ENCODE measurements around the gene FOXK2.

The FOXK2 gene

DNA sequence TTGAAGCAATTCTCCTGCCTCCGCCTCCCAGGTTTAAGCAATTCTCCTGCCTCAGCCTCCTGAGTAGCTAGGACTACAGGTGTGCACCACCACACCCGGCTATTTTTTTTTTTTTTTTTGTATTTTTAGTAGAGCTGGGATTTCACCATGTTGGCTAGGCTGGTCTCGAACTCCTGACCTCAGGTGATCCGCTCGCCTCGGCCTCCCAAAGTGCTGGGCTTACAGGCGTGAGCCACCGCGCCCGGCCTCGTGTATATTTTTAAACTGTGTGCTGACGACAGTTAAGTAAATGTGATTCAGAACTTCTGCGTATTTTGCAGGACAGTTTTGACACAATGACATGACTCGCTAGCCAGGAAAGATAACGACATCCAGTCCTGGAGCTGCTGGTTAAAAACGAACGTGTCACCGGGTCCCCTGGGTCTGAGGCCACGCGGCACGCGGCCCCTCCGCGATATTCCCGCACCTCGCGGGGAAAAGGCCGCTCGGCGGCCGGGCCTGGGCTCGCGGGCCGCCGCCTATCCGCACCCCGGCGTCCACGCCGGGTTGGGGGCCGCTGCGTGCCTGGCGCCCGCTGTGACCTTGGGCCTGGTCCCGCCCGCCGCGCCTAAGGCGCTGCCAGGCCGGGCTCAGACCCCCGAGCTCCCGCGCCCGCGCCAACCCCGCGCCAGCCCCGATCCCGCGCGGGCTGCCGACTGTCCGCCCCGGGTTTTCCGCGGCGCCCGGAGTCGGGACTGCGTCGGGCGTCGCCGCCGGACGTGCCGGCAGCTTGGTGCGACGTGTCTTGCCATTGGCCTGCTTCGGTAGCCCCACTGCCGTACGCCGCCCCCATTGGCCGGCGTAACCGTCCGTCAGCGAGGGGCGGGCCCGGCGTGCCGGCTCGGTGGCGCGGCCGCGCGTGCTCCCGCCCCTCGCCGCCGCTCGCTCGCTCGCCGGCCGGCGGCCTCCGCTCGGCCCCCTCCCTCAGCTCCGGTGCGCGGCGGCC, at the start of gene FOXK2:
Gene FOXK2, plus strand, starts transcription at position 907 of the 985 bp plus-strand sequence. CDS start 157 bp downstream, outside the sequence.
- in situ Hi-C loops (cut with HindIII; ENCODE audit: low sequenced_read_pairs): no loop called here

DNA sequence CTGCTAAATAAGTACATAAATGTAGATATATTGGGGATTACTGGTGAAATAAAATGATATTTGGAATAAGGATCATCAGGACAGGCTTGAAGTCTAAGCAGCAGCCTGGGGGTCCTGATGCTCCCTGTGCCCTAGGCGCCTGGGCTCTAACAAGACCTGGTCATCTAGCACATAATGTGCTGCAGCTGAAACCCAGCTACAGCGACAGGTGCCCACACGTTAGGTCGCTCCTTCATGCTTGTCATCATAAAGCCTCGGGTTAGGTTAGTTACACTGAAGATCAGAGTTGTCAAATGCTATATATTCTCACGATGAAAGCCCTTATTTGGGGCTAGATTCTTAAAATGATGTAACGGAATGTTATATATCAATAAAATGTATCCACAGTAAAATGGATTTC, 49.5 kb upstream of the FOXK2 start:
- in situ Hi-C loops (cut with HindIII; ENCODE audit: low sequenced_read_pairs): no loop called here

DNA sequence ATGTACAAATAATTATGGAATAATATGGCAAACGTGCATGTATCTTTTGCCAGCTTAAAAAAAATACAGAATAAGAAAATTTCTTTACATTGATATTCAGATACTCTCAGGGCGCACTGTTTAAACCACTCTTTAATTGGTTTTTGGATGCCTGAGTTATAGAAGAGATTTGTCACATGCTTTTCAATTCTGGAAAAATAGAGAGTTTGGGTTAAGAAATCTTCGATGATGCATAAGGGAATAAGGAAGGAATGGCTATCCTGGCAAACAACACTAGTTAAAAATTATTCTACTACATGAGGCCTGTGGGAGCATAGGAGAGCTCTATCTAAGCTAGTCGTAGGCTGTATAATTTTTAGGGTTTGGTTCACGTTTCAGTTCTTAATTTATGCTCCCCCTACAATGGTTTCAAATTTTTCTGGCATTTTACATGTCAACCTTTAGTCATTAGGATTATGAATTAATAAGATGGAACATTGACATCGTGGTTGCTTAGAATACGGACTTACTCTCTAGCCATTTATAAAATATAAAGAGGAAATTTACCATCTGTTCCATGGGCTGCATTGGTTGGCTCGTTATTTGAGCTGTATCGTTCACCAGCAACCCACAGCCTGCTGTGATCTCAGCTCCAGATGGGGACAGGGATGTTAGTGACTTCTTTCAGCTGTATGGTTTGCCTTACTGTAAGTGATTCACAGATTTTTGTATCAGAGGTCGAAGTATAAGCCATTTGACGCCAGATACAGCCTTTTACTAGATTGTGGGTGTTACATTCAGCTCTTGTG, 45.1 kb upstream of the FOXK2 start:
- in situ Hi-C loops (cut with HindIII; ENCODE audit: low sequenced_read_pairs): no loop called here

DNA sequence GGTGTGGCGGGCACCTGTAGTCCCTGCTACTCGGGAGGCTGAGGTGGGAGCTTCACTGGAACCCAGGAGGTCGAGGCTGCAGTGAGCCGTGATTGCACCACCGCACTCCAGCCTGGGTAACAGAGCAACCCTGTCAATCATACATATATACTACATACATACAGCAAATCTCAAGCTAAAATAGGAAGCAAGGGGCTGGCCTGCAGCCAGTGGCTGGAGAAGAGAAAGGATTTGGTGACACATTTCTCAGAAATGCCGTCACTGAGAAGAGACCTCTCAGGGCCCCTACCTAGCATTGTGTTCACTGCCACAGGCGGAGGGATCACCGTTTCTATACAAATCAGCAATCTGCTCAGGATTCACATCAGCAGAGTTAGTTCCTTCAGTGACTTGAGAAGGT, 44.1 kb upstream of the FOXK2 start:
- in situ Hi-C loops (cut with HindIII; ENCODE audit: low sequenced_read_pairs): no loop called here

DNA sequence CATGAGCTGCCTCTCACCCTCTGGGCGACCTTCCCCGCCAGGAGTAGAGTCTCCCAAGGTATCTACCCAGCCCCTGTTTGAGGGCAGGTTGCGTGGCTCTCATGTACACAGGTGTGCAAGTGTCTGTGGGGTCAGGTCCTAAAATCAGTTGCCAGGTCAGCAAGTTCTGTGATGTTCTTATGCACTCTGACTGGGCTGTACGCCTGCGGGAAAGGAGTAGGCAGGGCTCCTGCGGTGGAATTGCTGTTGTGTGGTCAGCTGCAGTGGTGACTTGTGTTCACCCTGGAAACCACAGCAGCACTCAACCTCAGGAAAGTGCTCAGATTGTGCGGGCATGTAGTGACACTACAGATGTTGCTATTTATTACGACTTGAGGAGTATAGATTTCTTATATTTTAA, 41.6 kb upstream of the FOXK2 start:
- in situ Hi-C loops (cut with HindIII; ENCODE audit: low sequenced_read_pairs): no loop called here

DNA sequence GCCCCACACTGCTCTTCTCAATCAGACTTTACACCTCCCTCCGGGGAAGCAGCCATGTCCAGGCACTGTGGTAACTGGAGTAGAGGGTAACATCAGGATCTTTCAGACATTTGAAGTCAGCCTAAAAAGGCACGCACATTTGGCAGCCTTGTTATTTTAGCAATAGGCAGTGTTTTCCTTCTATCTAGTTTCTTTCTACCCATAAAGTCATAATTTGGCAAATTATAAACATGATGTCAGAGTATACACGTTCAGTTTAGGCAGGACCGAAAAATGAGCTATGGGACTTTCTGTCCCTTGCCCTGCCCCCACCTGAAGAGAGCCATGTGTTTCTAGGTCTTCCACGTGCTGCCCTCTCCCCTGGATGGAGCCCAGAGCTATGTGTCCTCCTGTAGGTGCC, 39.9 kb upstream of the FOXK2 start:
- in situ Hi-C loops (cut with HindIII; ENCODE audit: low sequenced_read_pairs): no loop called here

DNA sequence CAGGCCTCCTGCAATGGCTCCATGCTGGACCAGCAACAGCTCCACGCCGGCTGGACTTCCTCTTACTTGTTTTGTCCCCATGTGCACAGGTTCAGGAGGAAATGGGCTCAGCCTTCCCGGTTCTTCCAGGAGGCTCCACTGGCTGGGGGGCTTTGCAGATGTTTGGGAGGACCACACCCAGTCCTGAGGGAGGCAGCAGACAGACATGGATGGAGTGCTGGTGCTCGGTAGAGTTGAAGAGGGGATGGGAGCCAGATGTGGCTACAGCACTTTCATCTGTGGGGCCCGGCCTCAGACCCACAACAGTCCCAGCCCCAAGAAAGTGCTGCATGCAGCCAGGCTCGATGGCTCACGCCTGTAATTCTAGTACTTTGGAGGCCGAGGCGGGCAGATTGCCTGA, 39.2 kb upstream of the FOXK2 start:
- in situ Hi-C loops (cut with HindIII; ENCODE audit: low sequenced_read_pairs): no loop called here

DNA sequence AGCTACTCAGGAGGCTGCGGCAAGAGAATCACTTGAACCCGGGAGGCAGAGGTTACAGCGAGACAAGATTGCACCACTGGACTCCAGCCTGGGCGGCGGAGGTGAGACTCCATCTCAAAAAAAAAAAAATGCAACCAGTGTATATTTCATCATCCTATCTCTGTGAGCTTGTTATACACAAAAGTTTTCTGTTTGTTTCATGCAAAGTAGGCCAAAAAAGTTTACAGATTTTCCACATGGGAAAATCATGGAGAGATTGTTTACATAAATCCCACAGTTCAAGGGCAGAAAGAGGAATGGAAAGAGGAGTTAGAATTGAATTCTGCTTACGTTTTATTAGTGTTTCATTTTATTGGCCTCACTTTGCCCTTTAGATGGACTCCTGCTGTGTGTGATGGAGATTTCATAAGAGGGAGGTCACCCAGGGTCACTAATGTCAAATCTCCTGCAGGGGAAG, 36.3 kb upstream of the FOXK2 start:
- in situ Hi-C loops (cut with HindIII; ENCODE audit: low sequenced_read_pairs): no loop called here

DNA sequence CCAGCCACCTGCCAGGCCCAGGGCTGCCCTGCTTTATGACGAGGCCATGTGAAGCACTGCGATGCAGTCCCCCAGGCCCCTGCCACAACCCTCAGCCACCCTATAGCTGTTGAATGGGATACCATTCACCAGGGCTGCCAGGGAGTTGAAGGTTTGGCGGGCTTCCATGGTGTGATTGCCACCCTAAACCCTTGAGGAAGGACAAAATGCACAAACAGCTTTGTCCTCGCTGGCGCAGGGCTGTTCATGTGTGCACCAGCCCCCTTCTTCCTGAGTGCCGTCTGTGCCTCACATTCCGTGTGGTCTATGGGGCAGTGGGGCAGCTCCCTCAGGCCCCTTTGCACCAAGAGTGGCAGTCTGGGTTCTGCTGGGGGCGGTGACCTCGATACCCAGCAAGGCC, 35.7 kb upstream of the FOXK2 start:
- in situ Hi-C loops (cut with HindIII; ENCODE audit: low sequenced_read_pairs): no loop called here

DNA sequence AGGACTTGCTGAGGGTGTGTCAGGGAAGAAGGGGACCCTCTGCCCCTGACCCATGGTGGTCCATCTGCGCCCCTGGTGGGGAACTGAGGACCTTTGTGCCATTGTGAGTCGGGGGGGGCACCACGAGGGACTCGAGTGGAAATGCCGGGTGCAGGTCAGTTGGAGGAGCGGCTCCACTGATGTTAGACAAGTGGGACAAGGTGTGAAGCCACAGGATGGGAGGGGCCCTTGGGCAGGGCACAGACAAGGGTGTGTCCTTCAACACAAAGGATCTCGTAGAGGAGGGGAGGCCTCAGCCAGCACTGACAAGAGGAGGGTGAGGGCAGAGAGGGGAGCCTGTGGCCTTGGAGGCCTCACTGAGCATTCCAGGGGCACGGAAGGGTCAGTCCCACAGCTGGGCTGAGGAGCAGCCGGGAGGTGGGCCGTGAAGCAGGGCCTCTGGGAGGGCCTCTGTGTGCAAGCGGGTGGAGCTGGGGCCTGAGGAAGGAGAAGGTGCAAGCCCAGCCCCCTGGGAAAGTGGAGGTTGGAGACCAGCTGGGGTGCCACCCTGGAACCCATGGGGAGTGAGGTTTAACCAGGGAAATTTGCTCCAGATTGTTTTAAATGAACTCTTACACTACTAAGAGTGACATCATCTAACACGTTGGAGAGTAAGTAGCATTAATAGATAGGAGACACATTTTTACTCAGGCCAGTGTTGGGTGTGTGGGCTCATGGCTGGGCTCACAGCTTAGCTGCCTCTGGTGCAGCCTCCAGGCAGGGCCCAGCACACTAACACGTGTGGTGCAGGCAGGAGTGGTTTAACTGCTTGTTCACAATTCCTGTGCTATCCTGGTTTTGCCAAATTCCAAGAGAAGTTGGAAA, 33.1 kb upstream of the FOXK2 start:
- in situ Hi-C loops (cut with HindIII; ENCODE audit: low sequenced_read_pairs): no loop called here

DNA sequence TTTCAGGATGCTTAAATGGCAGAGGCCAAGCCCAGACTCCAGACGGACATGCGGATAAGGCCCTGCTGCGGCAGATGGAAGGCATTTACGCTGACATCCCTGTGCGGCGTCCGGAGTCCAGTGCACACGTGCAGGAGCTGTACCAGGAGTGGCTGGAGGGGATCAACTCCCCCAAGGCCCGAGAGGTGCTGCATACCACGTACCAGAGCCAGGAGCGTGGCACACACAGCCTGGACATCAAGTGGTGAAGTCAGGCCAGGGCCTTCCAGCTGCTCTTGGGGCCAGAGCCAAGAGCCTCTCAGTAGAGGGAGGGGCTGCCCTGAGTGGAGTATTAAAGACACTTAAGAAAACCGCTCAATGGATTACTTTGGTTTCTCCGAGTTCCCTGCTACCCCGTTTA, 31.6 kb upstream of the FOXK2 start:
- in situ Hi-C loops (cut with HindIII; ENCODE audit: low sequenced_read_pairs): no loop called here

DNA sequence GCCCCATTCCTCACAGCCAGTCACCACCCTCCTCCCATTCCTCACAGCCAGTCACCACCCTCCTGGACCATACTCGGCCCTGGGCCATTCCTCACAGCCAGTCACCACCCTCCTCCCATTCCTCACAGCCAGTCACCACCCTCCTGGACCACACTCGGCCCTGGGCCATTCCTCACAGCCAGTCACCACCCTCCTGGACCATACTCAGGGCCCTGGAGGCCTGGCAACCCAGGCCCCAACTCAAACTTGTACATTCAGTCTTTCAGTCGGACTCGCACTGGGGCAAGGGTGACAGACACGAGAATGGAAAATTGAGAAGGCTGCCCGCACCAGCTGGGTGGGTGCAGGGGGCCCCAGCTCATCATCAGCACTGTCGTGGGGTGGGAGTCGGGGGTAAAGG, 30.4 kb upstream of the FOXK2 start:
- in situ Hi-C loops (cut with HindIII; ENCODE audit: low sequenced_read_pairs): no loop called here

DNA sequence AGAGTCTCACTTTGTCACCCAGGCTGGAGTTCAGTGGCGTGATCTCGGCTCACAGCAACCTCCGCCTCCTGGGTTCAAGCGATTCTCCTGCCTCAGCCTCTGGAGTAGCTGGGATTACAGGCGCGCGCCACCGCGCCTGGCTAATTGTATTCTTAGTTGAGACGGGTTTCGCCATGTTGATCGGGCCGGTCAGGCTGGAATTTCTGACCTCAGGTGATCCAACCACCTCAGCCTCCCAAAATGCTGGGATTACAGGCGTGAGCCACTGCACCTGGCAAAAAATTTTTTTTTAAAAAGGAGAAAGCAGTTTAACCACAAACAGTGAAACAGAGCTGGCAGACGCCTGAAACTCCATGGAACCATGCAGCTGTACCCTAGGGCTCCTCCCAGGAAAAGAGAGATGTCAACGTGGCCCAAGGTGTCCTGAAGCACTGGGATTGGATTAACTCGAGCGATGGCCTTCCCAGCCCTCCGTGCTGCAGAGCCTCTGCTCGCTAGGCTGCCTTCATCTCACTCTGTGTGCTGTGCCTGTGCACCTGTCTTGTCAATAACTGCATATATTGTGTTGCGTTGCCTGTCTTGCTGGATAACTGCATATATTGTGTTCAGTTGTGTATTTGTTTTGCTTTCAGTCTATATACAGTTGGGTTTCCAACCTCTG, 29.6 kb upstream of the FOXK2 start:
- in situ Hi-C loops (cut with HindIII; ENCODE audit: low sequenced_read_pairs): no loop called here

DNA sequence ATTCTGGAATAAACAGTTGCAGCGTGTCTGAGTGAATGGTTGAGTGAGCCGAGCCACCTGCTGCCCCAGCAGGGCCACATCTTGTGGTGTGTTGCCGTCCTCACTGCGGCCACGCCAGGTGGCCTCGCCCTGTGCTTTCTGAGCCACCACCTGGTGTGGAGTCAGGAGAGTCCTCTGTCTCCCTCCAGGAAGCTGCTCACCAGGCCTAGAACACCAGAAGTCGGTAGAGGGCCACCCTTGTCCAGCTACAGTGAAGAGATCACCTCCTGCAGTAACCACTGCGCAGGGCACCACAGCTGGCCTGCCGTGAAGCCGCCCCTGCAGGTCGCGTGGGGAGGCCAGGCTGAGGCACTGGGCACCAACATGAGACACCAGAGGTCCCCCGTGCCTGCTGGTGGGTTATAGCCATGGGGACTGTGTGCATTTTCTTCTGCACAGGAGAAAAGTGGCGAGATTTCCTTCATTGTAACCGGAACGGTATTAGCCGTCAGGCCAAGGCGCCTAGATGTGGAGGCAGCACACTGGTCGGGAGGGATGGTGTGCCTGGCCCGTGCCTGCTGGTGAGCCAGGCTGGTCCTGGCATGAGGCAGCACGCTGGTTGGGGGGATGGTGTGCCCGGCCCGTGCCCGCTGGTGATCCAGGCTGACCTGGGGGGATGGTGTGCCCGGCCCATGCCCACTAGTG, 28.9 kb upstream of the FOXK2 start:
- in situ Hi-C loops (cut with HindIII; ENCODE audit: low sequenced_read_pairs): no loop called here

DNA sequence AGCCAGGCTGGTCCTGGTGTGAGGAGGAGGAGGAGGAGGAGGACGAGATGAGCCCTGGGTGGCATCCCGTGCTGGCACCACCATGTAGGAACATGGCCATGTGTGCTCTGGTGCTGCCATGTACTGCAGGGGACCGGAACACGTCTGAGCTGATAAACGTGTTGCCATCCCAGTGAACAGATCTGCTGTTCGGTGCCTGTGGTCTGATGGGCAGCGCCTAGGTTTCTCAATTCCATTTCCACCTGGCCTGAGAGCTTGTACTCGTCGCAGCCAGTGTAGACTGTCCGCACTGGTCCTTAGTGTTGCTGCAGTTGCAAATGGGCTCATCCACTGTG, 28.4 kb upstream of the FOXK2 start:
- in situ Hi-C loops (cut with HindIII; ENCODE audit: low sequenced_read_pairs): no loop called here

DNA sequence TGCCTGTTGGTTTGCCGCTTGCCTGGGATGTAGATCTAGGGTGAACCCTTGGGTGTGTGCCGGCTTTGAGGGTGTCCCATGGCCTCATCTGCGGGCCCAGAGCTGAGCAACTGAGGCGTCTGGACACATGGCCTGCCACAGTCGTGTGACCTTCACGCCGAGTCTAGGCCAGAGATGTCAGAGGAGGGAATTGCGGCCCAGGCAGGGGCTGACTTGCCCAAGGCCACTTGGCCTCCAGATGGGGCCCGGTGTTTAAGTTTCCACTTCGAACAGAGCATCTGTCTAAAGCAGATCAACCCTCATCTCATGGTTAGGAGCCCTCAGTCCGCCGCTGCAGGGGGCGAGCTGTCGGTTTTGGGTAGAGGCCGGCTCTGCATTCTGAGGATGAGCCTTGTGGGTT, 28.0 kb upstream of the FOXK2 start:
- in situ Hi-C loops (cut with HindIII; ENCODE audit: low sequenced_read_pairs): no loop called here

DNA sequence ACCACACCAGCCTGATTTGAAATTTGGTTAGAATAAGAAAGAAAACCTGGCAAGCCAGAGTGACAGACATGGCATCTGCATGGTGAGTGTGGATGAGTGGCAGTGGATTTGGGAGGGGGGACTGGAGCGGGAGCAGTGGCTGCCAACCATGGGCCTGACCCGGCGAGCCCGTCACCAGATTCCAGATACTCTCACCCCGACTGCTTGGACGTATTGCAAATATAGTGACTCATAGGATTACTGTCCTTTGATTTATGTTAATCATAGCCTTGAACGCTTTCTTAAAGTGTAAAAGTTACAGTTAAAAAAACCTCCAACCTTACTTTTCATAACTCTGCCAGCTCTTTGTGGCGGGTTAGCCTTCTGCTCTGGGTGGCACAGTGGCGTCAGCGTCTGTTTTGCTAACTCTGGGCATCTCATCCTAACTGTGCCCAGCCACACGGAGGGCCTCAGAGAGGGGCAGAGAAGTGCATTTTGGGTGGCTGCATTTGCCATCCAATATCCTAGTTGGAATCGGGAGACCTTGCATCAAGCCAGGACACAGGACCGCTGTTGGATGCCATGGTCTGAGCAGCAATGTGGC, 26.8 kb upstream of the FOXK2 start:
- in situ Hi-C loops (cut with HindIII; ENCODE audit: low sequenced_read_pairs): no loop called here

DNA sequence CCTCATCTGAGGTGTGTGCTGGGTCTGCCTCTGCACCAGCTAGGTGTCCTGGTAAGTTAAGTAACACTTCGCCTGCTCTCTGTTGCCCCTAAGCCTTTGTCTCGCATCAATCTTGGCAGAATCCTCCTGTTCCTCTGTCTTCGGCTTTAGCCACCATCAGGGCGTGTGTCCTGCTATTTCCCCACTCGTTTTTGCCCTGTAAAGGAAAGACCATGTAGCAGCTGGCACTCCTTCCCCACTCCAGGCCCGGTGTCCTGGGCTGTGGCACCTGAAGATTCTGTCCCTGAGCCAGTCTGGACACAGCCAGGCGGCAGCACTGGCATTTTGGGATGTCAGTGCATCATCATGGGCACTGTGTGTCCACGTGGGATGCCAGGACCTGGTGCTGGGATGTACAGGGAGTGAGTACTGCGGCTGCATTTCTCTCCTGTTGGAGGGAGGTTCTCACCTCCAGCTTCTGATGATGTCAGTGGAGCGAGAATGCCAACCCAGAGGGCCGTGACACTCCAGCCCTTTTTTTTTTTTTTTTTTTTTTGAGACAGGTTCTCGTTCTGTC, 26.2 kb upstream of the FOXK2 start:
- in situ Hi-C loops (cut with HindIII; ENCODE audit: low sequenced_read_pairs): no loop called here

Measured in DLD1 (cell line).